HS-5 (cell line): ENCODE results near the gene CDKN1C.
A peak's percentile ranks its signal among the peaks of the same experiment; 100 is the strongest.

Experiments used
- DNase-seq: peaks from one replicate; pipeline ENCODE4 v3.0.0-alpha.2; 2012; ENCODE audit warnings: low read depth

Gene CDKN1C

DNA sequence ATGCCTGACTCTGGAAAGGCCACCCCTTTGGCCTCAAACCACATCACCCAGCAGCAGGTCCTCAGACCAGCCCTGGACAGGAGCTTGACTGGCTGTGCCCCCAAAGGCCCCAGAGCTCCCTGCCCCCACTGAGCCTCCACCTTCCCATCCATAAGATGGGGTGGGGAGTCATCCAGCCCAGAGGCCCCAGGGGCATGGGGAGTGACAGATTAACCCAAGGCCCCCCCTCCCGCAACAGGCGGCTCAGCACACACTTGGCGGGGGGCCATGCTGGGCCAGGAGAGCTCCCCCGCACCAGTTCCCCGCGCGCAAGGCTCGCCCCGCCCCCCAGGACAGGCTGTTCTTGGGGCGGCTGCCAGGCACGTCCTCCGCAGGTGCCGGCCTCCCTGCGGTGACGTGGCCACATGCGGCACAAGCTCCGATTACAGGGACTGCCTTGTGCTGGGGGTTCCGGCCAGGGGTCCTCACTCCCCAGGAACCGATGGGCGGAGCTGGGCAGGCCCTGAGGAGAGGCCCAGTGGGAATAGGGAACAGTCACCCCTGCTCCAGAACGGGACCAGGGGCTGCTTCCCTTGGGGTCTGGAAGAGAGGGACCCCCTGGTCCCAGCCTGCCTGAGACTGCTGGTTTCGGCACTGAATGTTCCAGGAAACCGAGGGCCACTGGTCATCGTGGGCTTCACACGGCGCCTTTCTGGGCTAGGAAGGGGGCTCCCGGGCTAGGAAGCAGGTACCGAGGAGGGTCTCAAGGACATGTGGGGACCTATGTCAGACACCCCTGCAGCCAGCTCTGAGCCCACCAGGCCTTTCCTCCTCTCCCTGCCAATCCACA is 5.1 kb upstream of the CDKN1C start:
- DNase-seq: no peak

GRCh38 chr11:2889362-2890273 is 4.0 kb upstream of the CDKN1C start:
- no peak for DNase-seq

DNA sequence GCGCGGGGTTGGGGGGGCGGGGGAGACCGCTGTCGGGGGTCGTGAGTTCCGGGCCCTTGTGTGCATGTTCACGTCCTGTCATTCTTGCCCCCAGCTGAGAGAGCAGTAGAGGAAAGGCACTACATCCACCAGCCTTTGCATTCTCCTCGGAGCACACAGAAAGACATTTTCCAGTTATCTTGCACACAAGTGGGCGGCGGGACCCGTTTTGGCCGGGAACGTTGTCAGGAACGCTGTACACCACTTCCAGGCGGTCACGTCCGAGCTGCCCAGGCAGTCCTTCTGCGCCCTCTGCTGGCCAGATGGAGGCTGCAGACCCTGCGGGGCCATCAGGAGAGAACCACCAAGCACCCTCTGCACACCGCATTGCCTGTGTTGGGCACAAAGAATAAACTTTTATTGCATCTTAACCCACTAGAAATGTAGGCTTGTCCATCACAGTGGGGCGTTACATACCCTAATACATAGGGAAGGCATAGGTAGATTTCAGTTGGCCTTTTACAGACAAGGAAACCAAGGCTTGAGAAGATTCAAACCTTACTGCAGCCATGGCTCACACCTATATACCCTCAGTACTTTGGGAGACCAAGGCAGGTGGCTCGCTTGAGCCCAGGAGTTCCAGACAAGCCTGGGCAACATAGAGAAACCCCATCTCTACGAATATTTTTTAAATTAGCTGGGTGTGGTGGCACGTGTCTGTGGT is 2.8 kb upstream of the CDKN1C start:
- peak; percentile 43 for DNase-seq

DNA sequence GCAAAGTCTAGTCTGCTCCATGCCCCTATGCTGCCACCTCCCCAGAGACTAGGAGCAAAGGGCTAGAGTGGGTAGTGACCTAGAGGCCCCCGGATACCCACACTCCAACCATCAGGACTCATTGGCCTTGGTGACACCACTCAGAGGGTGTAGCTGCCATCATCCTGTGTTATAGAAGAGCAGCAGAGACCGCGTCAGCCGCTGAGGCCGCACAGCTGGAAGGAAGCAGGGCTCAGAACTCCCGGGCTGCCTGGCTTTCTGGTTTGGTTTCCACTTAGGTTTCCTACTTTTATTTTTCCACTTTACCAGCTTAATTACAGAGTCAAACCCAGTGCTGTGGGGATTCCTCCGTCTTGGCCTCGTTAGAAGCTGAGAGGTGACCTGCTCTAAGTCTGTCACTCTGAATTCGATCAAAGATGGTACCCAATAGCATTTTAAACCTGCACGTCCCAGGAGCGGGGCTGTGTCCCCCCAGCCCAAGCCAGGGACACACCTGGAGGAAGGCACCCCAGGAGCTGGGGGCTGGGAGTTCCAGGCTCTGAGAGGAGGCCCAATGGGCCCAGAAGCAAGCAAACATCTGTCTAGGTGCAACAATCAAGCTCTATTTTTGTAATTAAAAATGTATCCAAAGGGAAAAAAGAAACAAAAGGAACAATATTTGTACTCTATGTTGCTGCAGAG is 2.1 kb upstream of the CDKN1C start:
- no peak for DNase-seq

DNA sequence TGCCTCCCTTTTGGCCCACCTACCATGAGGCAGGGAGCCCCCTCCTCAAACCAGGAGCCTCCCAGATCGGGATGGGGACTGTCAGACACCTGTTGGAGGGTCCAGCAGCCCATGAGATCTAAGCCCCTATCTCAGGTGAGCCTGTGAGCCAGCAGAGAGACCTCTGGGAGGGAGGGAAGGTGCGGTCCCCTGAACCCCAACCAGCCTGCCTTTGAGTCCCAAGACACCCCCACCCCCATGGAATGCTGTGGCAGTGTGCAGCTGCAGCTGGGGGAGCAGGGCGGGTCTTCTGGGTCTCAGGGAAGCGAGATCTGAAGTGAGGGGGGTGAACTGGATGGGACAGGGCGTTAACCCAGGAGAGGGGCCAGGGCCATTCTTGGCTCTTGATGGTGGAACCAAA is 1.4 kb upstream of the CDKN1C start:
- no peak for DNase-seq

GRCh38 chr11:2886191-2886894 is 768 bp upstream of the CDKN1C start:
- no peak for DNase-seq

DNA sequence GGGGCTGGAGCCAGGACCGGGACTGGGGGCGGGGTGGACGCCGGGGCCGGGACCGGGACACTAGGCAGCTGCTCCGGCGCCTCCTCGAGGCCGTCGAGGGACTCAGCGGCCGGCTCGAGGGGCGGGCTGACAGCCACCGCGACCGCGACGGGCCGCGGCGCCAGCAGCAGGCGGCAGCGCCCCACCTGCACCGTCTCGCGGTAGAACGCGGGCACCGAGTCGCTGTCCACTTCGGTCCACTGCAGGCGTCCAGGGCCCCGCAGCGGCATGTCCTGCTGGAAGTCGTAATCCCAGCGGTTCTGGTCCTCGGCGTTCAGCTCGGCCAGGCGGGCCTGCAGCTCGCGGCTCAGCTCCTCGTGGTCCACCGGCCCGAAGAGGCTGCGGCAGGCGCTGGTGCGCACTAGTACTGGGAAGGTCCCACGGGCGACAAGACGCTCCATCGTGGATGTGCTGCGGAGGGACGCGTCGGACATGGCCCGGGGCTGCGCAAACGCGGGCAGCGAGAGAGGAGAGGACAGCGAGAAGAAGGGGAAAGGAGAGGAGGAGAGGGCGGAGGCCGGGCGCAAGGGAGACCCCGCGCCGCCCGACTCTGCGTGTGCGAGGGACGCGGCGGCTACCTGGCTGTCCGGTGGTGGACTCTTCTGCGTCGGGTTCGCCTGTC is 428 bp downstream of the CDKN1C start:
- DNase-seq: no peak

DNA sequence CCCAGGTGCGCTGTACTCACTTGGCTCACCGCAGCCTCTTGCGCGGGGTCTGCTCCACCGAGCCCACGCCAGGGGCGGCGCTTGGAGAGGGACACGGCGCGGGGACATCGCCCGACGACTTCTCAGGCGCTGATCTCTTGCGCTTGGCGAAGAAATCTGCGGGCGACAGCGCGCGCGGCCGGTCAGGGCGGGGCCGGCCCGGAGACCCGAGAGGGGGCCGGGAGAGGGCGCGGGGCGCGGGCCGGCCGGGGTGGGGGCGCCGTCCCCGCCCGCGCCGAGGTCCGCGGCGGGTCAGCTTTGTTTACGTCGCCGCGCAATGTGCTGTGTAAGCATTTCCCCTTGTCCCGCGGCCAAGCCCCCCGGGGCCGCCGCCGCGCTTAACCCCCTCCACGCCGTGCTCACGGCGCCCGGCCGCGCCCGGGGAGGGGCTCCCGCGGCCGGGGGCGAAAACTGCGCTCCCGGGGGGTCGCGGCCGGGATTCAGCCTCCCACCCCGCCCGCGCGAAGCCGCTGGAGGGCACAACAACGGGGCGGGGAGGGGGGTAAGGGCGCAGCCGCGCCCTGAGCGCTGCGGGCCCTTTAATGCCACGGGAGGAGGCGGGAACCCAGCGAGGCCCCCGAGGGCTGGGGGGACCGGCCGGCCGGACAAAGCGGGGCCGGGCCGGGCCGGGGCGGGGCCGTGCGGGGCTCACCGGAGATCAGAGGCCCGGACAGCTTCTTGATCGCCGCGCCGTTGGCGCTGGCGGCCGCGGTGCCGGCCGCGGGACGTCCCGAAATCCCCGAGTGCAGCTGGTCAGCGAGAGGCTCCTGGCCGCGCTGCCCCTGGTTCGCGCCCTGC is 1.4 kb downstream of the CDKN1C start:
- no peak for DNase-seq

DNA sequence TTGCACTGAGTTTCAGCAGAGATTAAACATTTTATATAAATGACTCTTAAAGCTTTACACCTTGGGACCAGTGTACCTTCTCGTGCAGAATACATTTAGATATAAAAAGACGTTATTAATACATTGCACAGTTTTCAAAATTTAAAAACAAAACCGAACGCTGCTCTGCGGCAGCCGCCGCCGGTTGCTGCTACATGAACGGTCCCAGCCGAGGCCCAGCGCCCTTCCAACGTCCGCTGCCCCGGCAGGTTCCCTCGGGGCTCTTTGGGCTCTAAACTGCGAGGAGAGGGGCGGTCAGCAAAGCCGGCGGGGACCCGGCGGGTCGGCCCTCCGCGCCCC is 2.0 kb downstream of the CDKN1C start:
- no peak for DNase-seq

GRCh38 chr11:2882396-2883110 is 3.0 kb downstream of the CDKN1C start:
- no peak for DNase-seq

DNA sequence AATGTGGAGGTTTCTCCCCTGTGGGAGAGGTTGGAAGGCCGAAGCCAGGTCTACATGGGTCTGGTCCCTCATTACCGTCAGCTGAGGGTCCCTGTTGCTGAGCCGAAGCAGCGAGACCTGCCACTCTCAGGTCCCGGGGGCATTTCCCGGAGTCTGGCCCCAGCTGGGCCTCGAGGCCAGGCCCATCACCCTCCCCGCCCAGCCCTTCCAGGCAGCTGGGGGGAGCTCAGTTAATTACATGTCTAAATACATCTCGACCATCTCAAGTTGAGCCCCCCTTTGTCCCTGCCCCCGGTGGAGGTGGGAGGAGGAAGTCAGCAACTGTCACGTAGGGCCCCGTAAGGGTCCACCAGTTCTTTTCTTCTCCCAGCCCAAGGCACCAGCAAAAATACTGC is 3.6 kb downstream of the CDKN1C start:
- no peak for DNase-seq

DNA sequence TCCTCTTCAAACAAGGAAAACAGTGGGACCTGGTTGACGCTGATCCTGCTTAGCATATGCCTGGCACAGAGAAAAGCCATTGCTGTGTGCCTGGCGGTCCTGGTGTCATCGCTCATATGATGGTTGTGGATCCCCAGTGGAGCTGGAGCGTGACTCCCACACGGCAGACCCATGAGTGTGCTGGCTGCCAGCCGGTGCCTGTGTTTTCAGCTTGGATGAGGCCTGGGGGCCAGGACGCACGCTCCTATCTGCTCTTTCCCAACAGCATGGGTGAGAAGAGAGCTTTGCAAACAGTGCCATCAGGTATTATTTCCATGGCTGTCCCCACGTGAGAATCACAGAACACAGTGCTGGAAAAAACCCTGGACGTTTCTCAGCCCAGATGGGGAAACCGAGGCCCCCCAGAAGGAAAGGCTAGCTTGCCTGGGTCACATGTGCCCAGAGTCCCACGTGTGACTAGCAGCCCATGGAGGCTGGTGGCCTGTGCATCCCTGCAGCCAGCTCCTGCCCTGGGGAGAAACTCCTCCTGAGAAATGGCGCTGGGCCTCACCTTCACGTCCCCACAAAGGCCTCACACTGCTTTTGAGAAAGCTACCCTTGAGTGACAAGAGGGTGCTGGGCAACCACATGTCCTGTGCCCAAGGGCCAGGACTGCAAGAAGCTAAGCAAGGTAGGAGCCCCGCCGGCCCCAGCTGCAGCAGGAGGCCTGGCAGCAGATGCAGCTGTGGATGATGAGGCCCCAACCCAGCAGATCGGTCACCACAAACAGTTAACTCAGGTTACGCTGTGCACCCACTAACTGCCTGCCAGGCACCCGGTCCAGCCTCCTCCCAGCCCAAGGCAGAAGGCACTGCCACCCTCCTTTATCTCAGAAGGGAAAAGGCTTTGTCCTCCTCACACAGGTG is 4.2 kb downstream of the CDKN1C start:
- DNase-seq: no peak

DNA sequence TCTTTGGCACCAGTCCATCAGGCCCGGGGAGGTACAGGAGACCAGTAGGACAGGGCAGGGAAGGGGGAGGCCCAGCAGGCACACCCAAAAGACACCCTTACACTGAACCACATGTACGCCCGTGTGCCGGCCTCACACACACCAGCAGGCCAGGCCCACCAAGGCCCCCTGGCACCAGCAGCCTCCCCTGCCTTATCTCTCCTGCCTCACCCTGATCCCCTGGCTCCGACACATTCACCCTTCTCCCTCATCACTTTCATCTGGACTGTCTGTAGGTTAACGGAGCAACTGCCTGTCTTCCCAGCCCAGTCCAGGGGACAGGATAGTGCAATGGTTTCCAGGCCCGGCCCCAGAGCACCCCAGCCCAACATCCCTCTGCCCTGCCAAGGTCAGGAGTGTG is 4.9 kb downstream of the CDKN1C start:
- no peak for DNase-seq

- no peak for DNase-seq
These were observed 6.8 kb downstream of the CDKN1C start for GRCh38 chr11:2878782-2879181.

DNA sequence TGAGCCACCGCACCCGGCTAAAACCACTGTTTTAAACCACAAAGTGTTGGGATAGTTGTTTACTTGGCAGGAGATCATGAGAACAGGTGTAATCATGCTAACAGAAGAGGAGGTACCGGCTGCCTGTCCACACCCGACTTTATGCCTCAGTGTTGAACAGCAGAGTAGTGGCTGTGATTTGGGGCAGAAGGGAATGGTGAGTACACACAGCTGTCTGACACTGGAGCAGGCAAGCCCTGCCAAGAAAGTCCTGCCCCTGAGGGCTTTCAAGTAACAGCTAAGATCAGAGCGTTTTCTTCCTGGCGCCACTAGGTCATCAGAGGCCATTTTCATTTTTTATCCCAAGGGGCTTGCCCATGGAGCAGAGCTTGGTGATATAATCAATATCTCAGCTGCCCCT is 8.1 kb downstream of the CDKN1C start:
- no peak for DNase-seq

GRCh38 chr11:2874963-2875362 is 10.6 kb downstream of the CDKN1C start:
- DNase-seq: no peak

- DNase-seq: no peak
These were observed 14.4 kb downstream of the CDKN1C start for GRCh38 chr11:2870969-2871680.

DNA sequence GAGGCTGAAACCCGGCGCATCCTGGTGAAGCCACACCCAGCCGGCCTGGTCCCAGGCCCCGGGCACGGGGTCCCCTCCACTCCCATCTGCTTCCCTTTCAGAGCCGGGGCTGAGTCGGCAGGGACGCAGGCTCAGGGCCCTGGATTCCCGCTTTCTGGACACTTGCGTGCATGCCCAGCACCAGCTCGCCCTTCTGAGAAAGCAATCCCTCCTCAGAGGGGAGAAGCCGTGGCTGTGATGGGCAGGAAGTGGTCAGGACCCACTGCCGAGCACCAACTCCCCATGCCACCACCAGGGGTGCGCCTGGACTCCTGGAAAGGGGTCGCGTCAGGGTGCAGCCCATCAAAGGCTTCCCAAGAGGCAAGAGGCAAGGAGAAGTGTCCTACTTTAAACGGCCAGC is 15.1 kb downstream of the CDKN1C start:
- no peak for DNase-seq
